ENCODE measurements around the gene SDK1. TPM values are rescaled to one million over a fixed set of nuclear protein-coding genes. Genes with fewer than 3 reads are reported as not detected.
A peak's percentile ranks its signal among the peaks of the same experiment; 100 is the strongest.

SDK1 gene
- total RNA-seq, 4 donors from 2014 or later = 1.3 to 5.0 (median 2.0) TPM

DNA sequence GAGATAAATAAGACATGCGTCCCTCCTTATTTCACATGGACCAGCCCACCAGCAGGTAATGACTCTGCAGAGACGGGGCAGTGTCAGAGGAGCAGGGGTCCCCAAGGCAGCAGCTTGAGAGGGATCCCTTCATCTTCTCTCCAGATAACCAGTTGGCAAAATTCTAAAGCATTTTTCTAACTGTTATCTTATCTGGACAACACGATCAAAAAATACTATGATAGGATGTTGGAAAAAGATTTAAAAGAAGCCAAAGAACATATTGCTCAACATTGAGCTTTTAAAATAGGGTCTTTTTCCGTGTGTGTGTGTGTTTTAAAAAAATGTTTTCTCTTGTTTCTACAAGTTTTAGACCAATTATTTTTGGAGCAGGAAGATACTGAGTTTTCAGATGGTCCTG, 641.2 kb downstream of the SDK1 start:
- TF ChIP-seq, protein P1, sequence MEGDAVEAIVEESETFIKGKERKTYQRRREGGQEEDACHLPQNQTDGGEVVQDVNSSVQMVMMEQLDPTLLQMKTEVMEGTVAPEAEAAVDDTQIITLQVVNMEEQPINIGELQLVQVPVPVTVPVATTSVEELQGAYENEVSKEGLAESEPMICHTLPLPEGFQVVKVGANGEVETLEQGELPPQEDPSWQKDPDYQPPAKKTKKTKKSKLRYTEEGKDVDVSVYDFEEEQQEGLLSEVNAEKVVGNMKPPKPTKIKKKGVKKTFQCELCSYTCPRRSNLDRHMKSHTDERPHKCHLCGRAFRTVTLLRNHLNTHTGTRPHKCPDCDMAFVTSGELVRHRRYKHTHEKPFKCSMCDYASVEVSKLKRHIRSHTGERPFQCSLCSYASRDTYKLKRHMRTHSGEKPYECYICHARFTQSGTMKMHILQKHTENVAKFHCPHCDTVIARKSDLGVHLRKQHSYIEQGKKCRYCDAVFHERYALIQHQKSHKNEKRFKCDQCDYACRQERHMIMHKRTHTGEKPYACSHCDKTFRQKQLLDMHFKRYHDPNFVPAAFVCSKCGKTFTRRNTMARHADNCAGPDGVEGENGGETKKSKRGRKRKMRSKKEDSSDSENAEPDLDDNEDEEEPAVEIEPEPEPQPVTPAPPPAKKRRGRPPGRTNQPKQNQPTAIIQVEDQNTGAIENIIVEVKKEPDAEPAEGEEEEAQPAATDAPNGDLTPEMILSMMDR (IDR thresholded peaks at IDR 0.05) = no peak
- no peak for TF ChIP-seq POLR2A (IDR thresholded peaks at IDR 0.05)
- Histone ChIP-seq H3K36me3 (no peaks in the 10 kb centered on the region), H3K27ac (no peak overlapping the region), H3K9me3 (no peaks in the 10 kb centered on the region), H3K4me1 (peaks cover 0 to 6% of the 10 kb centered on the region in 2 donors), H3K4me3 (replicated peaks in 1 of 3) (no peak overlapping the region), H3K27me3 (no peaks in the 10 kb centered on the region)
- 75 to 77% methylated on average over 4 of the region's 4 CpGs for WGBS, 2 donors
- intact Hi-C loops (cut with DNase I) = no loop called here
- DNase-seq = no peak

DNA sequence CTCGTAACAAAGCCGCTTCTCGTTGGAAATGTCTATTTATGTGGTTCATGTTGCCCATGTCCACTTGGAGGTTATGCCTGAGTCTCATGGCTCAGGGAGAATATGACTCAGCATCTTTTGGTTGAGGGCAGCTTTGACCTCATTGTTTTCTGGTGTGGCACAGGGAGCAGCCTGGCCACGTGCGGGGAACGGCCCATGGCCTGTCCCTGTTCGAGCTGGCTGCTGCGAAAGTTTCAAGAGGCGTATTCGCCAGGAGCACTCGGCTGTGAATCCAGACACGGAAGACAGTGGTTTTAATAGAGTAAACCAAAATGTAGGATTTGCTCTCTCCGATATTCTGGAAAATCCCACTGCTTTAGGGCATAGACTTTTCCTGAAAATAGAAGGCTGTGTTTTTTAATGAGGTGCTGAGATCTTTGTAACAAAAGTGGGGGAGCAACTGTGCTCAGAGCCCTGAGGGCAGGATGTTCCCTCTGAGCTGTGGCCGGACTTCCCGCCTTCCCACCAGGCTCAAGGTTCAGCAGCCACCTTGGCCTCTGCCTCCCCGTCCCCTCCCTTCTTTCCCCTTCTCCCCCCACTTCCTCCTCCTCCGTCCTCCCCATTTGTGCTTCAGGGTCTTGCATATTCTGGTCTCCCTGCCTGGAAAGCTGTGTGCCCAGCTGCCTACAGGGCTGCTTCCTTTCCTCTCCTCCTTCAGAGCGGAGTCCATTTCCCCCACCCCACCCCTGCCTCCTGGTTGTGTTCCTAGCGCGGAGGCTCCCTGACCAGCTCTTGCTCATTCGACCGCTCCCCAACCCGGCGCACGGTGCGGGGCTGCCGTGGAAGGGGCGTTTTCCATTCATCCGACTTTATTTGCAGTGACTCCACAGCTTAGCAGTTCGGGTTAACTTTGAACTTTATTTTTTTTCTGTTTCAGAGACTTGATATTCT, 642.0 kb downstream of the SDK1 start:
- Histone ChIP-seq H3K9me3 (no peaks in the 10 kb centered on the region), H3K4me1 (peaks cover 0 to 6% of the 10 kb centered on the region in 2 donors), H3K27me3 (no peaks in the 10 kb centered on the region), H3K36me3 (no peaks in the 10 kb centered on the region), H3K27ac (no peak overlapping the region), H3K4me3 (replicated peaks in 1 of 3) (no peak overlapping the region)
- DNase-seq = peak; percentile 30 to 37
- intact Hi-C loops (cut with DNase I) = no loop called here
- WGBS, 2 donors = 57 to 69% methylated on average over 30 of the region's 30 CpGs
- TF ChIP-seq POLR2A (IDR thresholded peaks at IDR 0.05) = no peak
- TF ChIP-seq, protein P1 (IDR thresholded peaks at IDR 0.05) = no peak

DNA sequence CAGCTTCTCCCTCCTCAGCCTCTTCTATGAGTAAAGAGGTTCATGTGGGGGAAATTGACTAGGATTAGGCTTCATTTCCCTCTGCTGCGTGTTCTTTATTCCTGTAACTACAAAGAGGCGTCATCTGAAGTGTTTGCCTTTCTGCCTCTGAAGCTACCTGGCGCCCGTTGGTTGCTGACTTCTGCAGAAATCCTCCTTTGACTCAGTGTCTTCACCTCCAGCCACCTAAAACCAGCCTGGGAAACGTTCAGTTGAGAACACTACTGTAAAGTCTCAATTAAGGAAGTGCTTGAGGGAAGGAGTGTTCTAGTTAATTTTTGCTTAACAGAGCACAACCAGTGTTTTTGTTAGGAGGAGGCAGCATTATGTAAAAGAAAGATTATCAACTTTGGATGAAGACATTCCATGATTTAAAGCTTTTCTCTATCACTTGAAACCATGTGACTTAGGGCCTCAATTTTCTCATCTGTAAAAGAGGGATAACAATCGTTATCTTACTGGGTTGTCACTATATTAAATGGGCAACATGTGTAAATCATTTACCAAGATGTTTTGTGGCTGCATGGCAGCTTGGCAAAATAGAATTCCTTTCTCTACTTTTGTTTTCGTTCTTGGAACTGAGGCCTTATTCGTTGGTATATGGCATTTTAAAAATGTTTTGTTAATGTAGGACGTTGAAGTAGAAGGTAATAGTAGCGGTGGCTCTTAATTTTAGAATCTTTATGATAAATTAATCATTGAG, 642.9 kb downstream of the SDK1 start:
- intact Hi-C loops (cut with DNase I) = no loop called here
- no peak for DNase-seq
- Histone ChIP-seq H3K36me3 (no peaks in the 10 kb centered on the region), H3K4me1 (peaks cover 0 to 6% of the 10 kb centered on the region in 2 donors), H3K4me3 (replicated peaks in 1 of 3) (no peak overlapping the region), H3K27ac (no peak overlapping the region), H3K9me3 (no peaks in the 10 kb centered on the region), H3K27me3 (no peaks in the 10 kb centered on the region)
- no peak for TF ChIP-seq POLR2A (IDR thresholded peaks at IDR 0.05)
- TF ChIP-seq, protein P1 (IDR thresholded peaks at IDR 0.05) = no peak
- 61 to 67% methylated on average over 10 of the region's 10 CpGs for WGBS, 2 donors

DNA sequence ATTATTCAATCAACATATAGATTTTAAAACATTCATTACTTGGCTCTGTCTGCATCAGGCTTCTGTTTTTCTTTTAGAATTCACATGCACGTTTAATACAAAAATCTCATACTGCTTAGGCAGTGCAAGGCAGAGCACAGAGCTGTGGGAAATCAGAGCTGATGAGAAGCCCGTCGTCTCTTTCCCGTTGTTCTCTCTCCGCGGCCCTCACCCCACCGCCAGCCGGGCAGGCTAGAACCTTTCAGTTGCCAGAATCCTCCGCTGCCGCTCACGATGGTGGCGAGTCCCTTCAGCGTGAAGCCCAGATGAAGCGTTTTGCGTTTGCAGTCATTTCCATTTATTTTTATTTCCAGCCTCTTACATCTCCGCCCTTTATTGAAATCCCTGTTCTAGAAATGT, 648.2 kb downstream of the SDK1 start:
- no peaks in the 10 kb centered on the region for H3K27me3 ChIP-seq
- H3K9me3 ChIP-seq = no peaks in the 10 kb centered on the region
- no peaks in the 10 kb centered on the region for H3K36me3 ChIP-seq
- no peak for TF ChIP-seq POLR2A (IDR thresholded peaks at IDR 0.05)
- TF ChIP-seq, protein P1 (IDR thresholded peaks at IDR 0.05) = no peak
- DNase-seq = no peak
- H3K4me3 ChIP-seq (replicated peaks in 1 of 3) = no peak overlapping the region
- WGBS, 2 donors = 69 to 80% methylated on average over 16 of the region's 16 CpGs
- no peak overlapping the region for H3K27ac ChIP-seq
- intact Hi-C loops (cut with DNase I) = no loop called here
- no peaks in the 10 kb centered on the region for H3K4me1 ChIP-seq

DNA sequence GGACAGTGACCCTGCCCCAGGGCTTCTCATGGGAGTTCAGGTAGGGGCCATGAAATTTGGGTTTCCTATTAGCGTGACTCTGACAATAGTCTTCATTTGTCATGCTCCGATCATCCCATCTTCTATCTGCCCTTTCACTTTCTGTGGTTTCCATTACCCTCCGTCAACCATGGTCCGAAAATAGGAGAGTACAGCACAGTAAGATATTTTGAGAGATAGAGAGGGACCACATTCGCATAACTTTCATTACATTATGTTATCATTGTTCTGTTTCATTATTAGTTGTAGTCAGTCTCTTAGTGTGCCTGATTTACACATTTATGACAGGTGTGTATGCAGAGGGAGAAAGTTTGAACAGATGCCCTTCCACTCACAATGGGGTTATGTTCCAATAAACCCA, 649.2 kb downstream of the SDK1 start:
- Histone ChIP-seq H3K36me3 (no peaks in the 10 kb centered on the region), H3K9me3 (no peaks in the 10 kb centered on the region), H3K27me3 (no peaks in the 10 kb centered on the region), H3K4me3 (replicated peaks in 1 of 3) (no peak overlapping the region), H3K27ac (no peak overlapping the region), H3K4me1 (peaks cover 1 to 3% of the 10 kb centered on the region in 2 donors)
- WGBS, 2 donors = 93 to 97% methylated on average over 5 of the region's 5 CpGs
- DNase-seq = no peak
- intact Hi-C loops (cut with DNase I) = no loop called here
- TF ChIP-seq POLR2A (IDR thresholded peaks at IDR 0.05) = no peak
- TF ChIP-seq, protein P1 (IDR thresholded peaks at IDR 0.05) = no peak
